DND-41 (cell line): ENCODE data around the gene EYS.
"Not testable (repeated sequence)": the region's sequence is repeated elsewhere in the genome, so short reads cannot be mapped to it uniquely, and the experiment has no call there.

ENCODE experiments used
- CTCF ChIP-seq: IDR thresholded peaks from 2 replicates; pipeline ENCODE4 v1.5.1; 2012; ENCODE audit warnings: borderline replicate concordance, low read length, moderate library complexity, mild to moderate bottlenecking; ENCODE audit not compliant: poor library complexity, severe bottlenecking; ENCODE audit errors: extremely low read depth
- EZH2 ChIP-seq: IDR thresholded peaks from 3 replicates; pipeline ENCODE4 v1.6.1; 2012; ENCODE audit warnings: borderline replicate concordance, low read depth, mild to moderate bottlenecking, moderate library complexity, low read length, inconsistent platforms; ENCODE audit not compliant: severe bottlenecking

GRCh38 chr6:64030950-64031618 lies 1675.9 kb downstream of the EYS start:
- TF ChIP-seq EZH2, CTCF: not testable (repeated sequence)
